ENCODE data around the gene HIPK4. TPM values are rescaled to one million over a fixed set of nuclear protein-coding genes. Genes with fewer than 3 reads are reported as not detected.

The HIPK4 gene
- polyA plus RNA-seq, 2 of the 4 experiments (the other 2 are of a cell fraction), result 0.18 to 0.25 TPM

DNA sequence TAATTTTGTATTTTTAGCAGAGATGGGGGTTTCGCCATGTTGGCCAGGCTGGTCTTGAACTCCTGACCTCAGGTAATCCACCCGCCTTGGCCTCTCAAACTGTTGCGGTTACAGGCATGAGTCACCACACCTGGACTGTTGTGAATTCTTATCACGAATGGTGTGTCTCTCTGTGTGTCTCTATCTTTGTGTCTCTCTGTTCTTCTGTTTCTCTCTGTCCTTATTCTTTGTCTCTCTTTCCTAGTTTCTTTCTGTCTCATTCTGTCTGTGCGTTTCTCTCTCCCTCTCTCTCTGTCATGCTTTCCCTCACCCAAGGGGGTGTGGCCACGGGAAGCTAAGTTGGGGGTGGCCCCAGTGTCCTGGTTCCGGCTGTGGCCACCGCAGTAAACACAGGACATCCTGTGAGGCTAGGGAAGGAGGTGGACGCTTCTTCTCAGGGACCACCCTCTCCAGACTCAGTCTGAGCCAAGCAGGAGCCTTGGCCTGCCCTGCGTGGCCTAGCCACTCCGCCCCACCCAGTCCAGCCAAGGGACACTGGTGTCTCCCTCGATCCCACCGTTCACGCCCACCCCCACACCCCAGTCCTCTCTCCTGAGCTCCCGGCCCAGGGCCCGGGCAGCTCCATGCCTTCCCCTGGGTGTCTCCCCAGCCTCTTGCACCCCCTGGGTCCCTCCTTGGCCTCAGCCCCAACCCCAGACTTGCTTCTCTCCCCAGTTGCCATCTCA, 27.1 kb upstream of the HIPK4 start:
- TF ChIP-seq FOSL2 (IDR thresholded peaks at IDR 0.05) (no peak), FOSL2 (CRISPR knock-in tag; IDR thresholded peaks at IDR 0.05) (peak; percentile 88), HOXA7 (CRISPR knock-in tag; IDR thresholded peaks at IDR 0.05) (no peak), CHD2 (IDR thresholded peaks at IDR 0.05; ENCODE audit: low read length, partially characterized antibody) (no peak)
- POLR2A ChIA-PET, result interaction anchor here (0.6 to 6.2 kb wide), 5 partner anchors 7 to 153 kb away, joined by 3 to 47 read pairs (median 4); partner anchors contain the start of gene SERTAD1
- peak overlapping the region; percentile 37 to 75 for H3K27ac ChIP-seq
- H3K4me3 ChIP-seq, result no peak overlapping the region
- H3K4me2 ChIP-seq, result peak overlapping the region; percentile 10; the same call in 2 of the 3 replicates
- H3K4me1 ChIP-seq, result peaks cover 17% of the 10 kb centered on the region
- CTCF ChIA-PET, result interaction anchor here (0.7 to 26.4 kb wide), 12 partner anchors 8 to 277 kb away, joined by 3 to 950 read pairs (median 6); partner anchors contain the start of genes BLVRB, PRX, SERTAD1 and SERTAD3
- no peaks in the 10 kb centered on the region for H3K9me3 ChIP-seq
- DNase-seq (ENCODE audit: low read depth in 1 of 2, low spot score in 1 of 2) (peak in 1 of 2 experiments; percentile 71), ATAC-seq (peak in 1 of 2 experiments; percentile 0; a peak in 1 of 6 replicates), FAIRE-seq (no peak)
- 52% methylated on average over 16 of the region's 16 CpGs for WGBS (ENCODE audit: missing lambda C conversion rate)

- WGBS (ENCODE audit: missing lambda C conversion rate), result 88% methylated on average over 2 of the region's 2 CpGs
- POLR2A ChIA-PET, result interaction anchor here (0.9 to 6.2 kb wide), 3 partner anchors 9 to 155 kb away, joined by 3 to 47 read pairs (median 5); partner anchors contain the start of gene SERTAD1
Observed at GRCh38 chr19:40415768-40416167, 25.8 kb upstream of the HIPK4 start.

DNA sequence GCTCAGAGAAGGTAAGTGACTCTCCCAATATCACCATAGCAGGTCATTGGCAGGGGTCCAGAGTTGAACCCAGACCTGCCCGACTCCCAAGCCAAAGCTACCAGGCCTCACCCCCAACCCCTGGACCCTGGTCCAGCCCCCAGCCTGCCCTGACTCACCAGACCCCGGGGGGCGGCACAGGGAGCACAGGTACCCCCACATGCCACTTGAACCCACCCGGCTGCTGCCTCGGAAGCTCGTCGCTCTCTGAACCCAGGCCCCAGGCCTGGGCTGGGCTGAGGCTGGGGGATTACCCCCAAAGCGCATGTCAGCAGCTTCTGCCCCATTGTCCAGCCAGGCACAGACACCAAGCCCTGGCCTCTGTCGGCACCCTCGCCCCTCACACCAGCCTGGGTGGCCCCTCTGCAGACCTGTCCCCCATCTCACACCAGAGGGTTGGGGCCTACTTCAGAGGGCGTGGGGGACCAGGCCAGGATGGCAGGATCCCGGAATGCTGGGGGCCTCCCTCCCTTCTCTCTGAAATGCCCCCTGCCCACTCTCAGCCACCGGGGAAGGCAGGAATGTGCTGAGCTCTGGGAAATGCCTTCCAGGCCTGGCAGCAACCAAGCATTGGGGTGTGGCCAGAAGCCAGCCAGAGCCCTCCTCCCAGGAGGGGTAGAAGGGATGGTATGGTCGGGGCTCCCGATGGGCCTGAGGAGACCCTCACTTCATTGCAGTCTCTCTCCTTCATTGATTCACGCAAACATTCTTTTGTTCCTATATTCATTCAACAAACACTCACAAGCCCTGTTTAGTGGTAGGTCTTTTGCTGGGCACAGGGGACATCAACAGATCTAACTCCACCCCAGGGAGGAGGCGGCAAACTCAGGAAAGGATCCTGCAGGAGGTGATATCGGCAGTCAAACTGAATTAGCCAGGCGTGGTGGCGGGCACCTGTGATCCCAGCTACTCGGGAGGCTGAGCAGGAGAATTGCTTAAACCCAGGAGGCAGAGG, 24.9 kb upstream of the HIPK4 start:
- Histone ChIP-seq H3K9me3 (no peaks in the 10 kb centered on the region), H3K4me3 (no peak overlapping the region), H3K4me1 (peaks cover 21% of the 10 kb centered on the region), H3K27ac (peak overlapping the region in 1 of 2 experiments; percentile 2; a peak in 1 of 6 replicates), H3K4me2 (no peak overlapping the region)
- DNase-seq (ENCODE audit: low read depth in 1 of 2, low spot score in 1 of 2) (no peak), ATAC-seq (no peak), FAIRE-seq (no peak)
- ChIA-PET POLR2A (interaction anchor here (1.5 to 6.2 kb wide), 2 partner anchors 10 to 11 kb away, joined by 3 to 47 read pairs; partner anchors contain the start of gene SERTAD1), CTCF (interaction anchor here (0.5 to 26.4 kb wide), 16 partner anchors 3 to 220 kb away, joined by 3 to 950 read pairs (median 6); partner anchors contain the start of genes BLVRB, PRX, SERTAD1 and SERTAD3)
- no peak for TF ChIP-seq CEBPB (IDR thresholded peaks at IDR 0.05)
- no peak for TF ChIP-seq NFE2L2 (conservative IDR thresholded peaks at IDR 0.05; ENCODE audit: low read length)
- TF ChIP-seq BCL3 (IDR thresholded peaks at IDR 0.05), result no peak
- peak; percentile 63 for TF ChIP-seq MAFK (IDR thresholded peaks at IDR 0.05; ENCODE audit: partially characterized antibody)
- TF ChIP-seq TFCP2L1 (CRISPR knock-in tag; IDR thresholded peaks at IDR 0.05), result no peak
- WGBS (ENCODE audit: missing lambda C conversion rate), result 84% methylated on average over 21 of the region's 21 CpGs

More at GRCh38 chr19:40415768-40416167, 25.8 kb upstream of the HIPK4 start:
- Histone ChIP-seq H3K4me2 (no peak overlapping the region), H3K9me3 (no peaks in the 10 kb centered on the region), H3K4me1 (peaks cover 21% of the 10 kb centered on the region), H3K4me3 (no peak overlapping the region), H3K27ac (no peak overlapping the region)
- FAIRE-seq (no peak), DNase-seq (ENCODE audit: low read depth in 1 of 2, low spot score in 1 of 2) (no peak), ATAC-seq (no peak)
- TF ChIP-seq NFE2L2 (conservative IDR thresholded peaks at IDR 0.05; ENCODE audit: low read length) (no peak), ZFP36 (IDR thresholded peaks at IDR 0.05; ENCODE audit: borderline replicate concordance, partially characterized antibody) (peak; percentile 100)
- CTCF ChIA-PET, result interaction anchor here (0.8 to 26.4 kb wide), 14 partner anchors 8 to 219 kb away, joined by 3 to 950 read pairs (median 6); partner anchors contain the start of genes BLVRB, PRX, SERTAD1 and SERTAD3

DNA sequence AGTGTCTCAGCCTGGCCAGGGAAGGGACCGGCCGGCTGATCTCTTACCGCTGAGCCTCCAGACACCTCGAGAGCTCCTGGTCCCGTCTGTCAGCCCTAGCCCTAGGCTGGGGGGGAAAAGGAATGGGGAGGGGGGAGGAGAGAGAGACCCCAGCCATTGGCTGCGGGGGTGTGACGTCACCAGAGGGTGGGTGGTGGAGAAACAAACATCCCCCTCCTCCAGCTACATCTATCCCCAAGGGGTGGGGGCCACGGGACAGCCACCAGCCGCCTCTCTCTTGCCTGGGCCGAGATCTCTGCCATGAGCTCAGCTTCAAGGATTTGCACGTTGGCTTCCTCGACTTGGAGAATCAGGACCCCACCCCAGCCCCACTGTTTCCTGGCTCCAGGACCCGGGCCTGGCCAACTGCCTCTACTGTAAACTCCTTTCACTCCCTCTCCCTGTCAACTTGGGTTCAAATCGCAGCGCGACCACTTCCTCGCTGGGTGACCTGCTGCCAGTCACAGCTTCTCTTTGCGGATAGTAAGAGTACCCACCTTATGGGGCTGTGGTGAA, 23.4 kb upstream of the HIPK4 start, which contains the start of gene PRX:
TSS of gene PRX (minus strand) at position 88 of the 555 bp plus-strand sequence. CDS start 5,446 bp downstream, outside the sequence.
- DNase-seq (ENCODE audit: low read depth in 1 of 2, low spot score in 1 of 2), result no peak
- no peak for ATAC-seq
- FAIRE-seq, result no peak
- CTCF ChIA-PET, result interaction anchor here (0.7 to 26.4 kb wide), 11 partner anchors 5 to 274 kb away, joined by 3 to 950 read pairs (median 6); partner anchors contain the start of genes BLVRB, PRX, SERTAD1 and SERTAD3
- no peak within 1 kb of the TSS for H3K4me2 ChIP-seq
- no peaks in the 10 kb centered on the region for H3K9me3 ChIP-seq
- H3K4me3 ChIP-seq, result no peak within 1 kb of the TSS
- H3K27ac ChIP-seq, result no peak within 1 kb of the TSS
- peaks cover 21% of the 10 kb centered on the region for H3K4me1 ChIP-seq
- TF ChIP-seq HOXB5 (CRISPR knock-in tag; IDR thresholded peaks at IDR 0.05) (no peak), KDM1A (IDR thresholded peaks at IDR 0.05; ENCODE audit: low read depth) (peak; percentile 18; the same call in 1 of the 2 replicates)
- POLR2A ChIA-PET, result interaction anchor here (1.9 to 6.2 kb wide), 2 partner anchors 10 to 13 kb away, joined by 10 to 47 read pairs; partner anchors contain the start of gene SERTAD1
- 67% methylated on average over 18 of the region's 18 CpGs for WGBS (ENCODE audit: missing lambda C conversion rate)
